GM18505 (cell line): ENCODE data around the gene MKX.

Experiments used
- ATAC-seq: cut with Tn5 transposase; IDR thresholded peaks from one replicate; pipeline ENCODE4 v1.9.1; 2021; ENCODE audit not compliant: unreplicated experiment
- POLR2A ChIP-seq: IDR thresholded peaks from 4 replicates; pipeline ENCODE4 v1.6.1; 2011; ENCODE audit warnings: borderline replicate concordance; ENCODE audit not compliant: insufficient read depth, insufficient read length; ENCODE audit errors: extremely low read depth

The MKX gene

GRCh38 chr10:27661514-27662286, 83.9 kb downstream of the MKX start:
- no peak for ATAC-seq
- TF ChIP-seq POLR2A = no peak

GRCh38 chr10:27660711-27661110, 84.9 kb downstream of the MKX start:
- TF ChIP-seq POLR2A = no peak
- ATAC-seq = no peak

- ATAC-seq = no peak
- TF ChIP-seq POLR2A = no peak
These were observed 85.4 kb downstream of the MKX start for GRCh38 chr10:27660268-27660667.

GRCh38 chr10:27659786-27660185, 85.8 kb downstream of the MKX start:
- no peak for TF ChIP-seq POLR2A
- ATAC-seq = no peak

GRCh38 chr10:27658788-27659187, 86.8 kb downstream of the MKX start:
- TF ChIP-seq POLR2A = no peak
- no peak for ATAC-seq

- no peak for TF ChIP-seq POLR2A
- ATAC-seq = no peak
These were observed 90.3 kb downstream of the MKX start for GRCh38 chr10:27655296-27655695.

- ATAC-seq = no peak
- TF ChIP-seq POLR2A = no peak
These were observed 91.3 kb downstream of the MKX start for GRCh38 chr10:27654284-27654683.

- TF ChIP-seq POLR2A = no peak
These were observed 98.9 kb downstream of the MKX start for GRCh38 chr10:27646604-27647175.

GRCh38 chr10:27646194-27646593, 99.4 kb downstream of the MKX start:
- no peak for TF ChIP-seq POLR2A
- no peak for ATAC-seq

More at GRCh38 chr10:27646604-27647175, 98.9 kb downstream of the MKX start:
- ATAC-seq = no peak

GRCh38 chr10:27644307-27644939, 101.2 kb downstream of the MKX start:
- TF ChIP-seq POLR2A = no peak

GRCh38 chr10:27643301-27643700, 102.3 kb downstream of the MKX start:
- ATAC-seq = no peak
- no peak for TF ChIP-seq POLR2A

More at GRCh38 chr10:27644307-27644939, 101.2 kb downstream of the MKX start:
- no peak for ATAC-seq

GRCh38 chr10:27642023-27642589, 103.5 kb downstream of the MKX start:
- TF ChIP-seq POLR2A = no peak
- no peak for ATAC-seq

- no peak for ATAC-seq
These were observed 107.4 kb downstream of the MKX start for GRCh38 chr10:27638071-27638750.

More at GRCh38 chr10:27638071-27638750, 107.4 kb downstream of the MKX start:
- no peak for TF ChIP-seq POLR2A
